Measurements from ENCODE around the gene SDHD.
"Not testable (repeated sequence)": the region's sequence is repeated elsewhere in the genome, so short reads cannot be mapped to it uniquely, and the experiment has no call there.

DNA sequence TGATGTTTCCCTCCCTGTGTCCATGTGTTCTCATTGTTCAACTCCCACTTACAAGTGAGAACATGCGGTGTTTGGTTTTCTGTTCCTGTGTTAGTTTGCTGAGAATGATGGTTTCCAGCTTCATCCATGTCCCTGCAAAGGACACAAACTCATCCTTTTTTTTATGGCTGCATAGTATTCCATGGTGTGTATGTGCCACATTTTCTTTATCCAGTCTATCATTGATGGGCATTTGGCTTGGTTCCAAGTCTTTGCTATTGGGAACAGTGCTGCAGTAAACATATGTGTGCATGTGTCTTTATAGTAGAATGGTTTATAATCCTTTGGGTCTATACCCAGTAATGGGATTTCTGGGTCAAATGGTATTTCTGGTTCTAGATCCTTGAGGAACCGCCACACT is 40.0 kb upstream of the SDHD start:
- TF ChIP-seq, protein P1, sequence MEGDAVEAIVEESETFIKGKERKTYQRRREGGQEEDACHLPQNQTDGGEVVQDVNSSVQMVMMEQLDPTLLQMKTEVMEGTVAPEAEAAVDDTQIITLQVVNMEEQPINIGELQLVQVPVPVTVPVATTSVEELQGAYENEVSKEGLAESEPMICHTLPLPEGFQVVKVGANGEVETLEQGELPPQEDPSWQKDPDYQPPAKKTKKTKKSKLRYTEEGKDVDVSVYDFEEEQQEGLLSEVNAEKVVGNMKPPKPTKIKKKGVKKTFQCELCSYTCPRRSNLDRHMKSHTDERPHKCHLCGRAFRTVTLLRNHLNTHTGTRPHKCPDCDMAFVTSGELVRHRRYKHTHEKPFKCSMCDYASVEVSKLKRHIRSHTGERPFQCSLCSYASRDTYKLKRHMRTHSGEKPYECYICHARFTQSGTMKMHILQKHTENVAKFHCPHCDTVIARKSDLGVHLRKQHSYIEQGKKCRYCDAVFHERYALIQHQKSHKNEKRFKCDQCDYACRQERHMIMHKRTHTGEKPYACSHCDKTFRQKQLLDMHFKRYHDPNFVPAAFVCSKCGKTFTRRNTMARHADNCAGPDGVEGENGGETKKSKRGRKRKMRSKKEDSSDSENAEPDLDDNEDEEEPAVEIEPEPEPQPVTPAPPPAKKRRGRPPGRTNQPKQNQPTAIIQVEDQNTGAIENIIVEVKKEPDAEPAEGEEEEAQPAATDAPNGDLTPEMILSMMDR (conservative IDR thresholded peaks at IDR 0.05), result not testable (repeated sequence)
- TF ChIP-seq EZH2 (IDR thresholded peaks at IDR 0.05; ENCODE audit: low read depth), result not testable (repeated sequence)

Measured in PC-9 (cell line).